ENCODE measurements around the gene LYST. TPM values are rescaled to one million over a fixed set of nuclear protein-coding genes. Genes with fewer than 3 reads are reported as not detected.

Gene LYST
- total and polyA plus RNA-seq, 2 experiments from 2014 or later: 3.0 to 6.1 TPM

DNA sequence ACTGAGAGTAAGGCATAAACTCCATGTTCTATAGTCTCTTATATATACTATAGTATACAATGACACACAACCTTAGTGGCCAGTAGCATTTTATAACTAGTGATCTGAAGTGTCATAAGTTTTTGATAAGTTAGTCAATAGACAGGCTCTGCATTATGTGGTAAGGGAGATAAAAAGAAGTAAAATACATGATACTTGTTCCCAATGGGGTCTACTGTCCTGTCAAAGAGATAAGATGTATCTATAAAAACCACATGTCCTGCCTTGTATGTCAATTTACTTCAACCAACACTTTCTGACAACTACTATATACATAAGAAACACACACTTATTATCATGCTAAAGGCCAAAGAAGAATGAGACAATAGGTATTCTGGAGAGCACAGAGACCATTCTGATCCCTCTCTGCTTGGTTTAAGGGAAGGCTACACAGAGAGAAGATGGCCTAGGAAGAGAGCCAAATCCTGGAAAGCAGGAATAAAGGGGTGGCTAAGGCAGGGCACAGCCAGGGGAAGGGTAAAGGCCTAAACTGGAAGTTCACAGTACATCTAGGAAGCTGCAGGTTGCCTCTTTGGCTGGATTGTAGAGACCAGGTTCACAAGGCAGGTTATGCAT lies 91.4 kb downstream of the LYST start:
- DNase-seq (ENCODE audit: low spot score): no peak
- no peaks in the 10 kb centered on the region for H3K9me2 ChIP-seq (replicated peaks; ENCODE audit: insufficient read depth)
- H3K4me2 ChIP-seq: no peak overlapping the region
- no peaks in the 10 kb centered on the region for H3K36me3 ChIP-seq (replicated peaks; ENCODE audit: insufficient read depth, low read depth)
- H3K27me3 ChIP-seq: no peaks in the 10 kb centered on the region
- no peak overlapping the region for H3K4me3 ChIP-seq
- no peak overlapping the region for H2AFZ ChIP-seq
- H3K79me2 ChIP-seq: no peaks in the 10 kb centered on the region
- no peaks in the 10 kb centered on the region for H3K9me3 ChIP-seq (ENCODE audit: low read depth)
- no peaks in the 10 kb centered on the region for H4K20me1 ChIP-seq (ENCODE audit: insufficient read depth, poor library complexity, severe bottlenecking)
- TF ChIP-seq, protein P1, sequence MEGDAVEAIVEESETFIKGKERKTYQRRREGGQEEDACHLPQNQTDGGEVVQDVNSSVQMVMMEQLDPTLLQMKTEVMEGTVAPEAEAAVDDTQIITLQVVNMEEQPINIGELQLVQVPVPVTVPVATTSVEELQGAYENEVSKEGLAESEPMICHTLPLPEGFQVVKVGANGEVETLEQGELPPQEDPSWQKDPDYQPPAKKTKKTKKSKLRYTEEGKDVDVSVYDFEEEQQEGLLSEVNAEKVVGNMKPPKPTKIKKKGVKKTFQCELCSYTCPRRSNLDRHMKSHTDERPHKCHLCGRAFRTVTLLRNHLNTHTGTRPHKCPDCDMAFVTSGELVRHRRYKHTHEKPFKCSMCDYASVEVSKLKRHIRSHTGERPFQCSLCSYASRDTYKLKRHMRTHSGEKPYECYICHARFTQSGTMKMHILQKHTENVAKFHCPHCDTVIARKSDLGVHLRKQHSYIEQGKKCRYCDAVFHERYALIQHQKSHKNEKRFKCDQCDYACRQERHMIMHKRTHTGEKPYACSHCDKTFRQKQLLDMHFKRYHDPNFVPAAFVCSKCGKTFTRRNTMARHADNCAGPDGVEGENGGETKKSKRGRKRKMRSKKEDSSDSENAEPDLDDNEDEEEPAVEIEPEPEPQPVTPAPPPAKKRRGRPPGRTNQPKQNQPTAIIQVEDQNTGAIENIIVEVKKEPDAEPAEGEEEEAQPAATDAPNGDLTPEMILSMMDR (IDR thresholded peaks at IDR 0.05; ENCODE audit: poor library complexity): no peak
- TF ChIP-seq EZH2 (IDR thresholded peaks at IDR 0.05; ENCODE audit: borderline replicate concordance) (no peak), EZH2phosphoT487 (IDR thresholded peaks at IDR 0.05; ENCODE audit: low read depth, severe bottlenecking, unreplicated experiment) (no peak)
- no peaks in the 10 kb centered on the region for H3K4me1 ChIP-seq (ENCODE audit: insufficient read depth)
- H3K27ac ChIP-seq: no peak overlapping the region

DNA sequence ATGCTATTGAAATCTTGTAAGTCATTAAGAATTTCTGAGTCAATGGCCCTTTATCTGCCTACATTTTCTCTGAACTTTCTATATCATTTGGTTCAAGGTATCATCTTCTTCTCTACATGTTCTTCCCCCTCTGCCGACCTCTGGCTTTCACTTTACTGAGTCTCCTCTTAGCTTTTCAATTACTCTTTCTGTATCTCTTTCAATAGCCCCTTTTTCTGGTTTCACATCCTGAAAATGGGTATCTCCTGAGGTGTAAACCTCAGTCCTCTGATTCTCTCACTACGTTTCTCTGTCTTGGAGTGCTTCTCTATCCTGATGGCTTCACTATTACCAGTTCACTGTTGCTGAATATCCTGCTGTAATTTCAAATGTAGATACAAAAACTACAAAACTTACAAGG lies 98.9 kb downstream of the LYST start:
- H2AFZ ChIP-seq: no peak overlapping the region
- TF ChIP-seq EZH2 (IDR thresholded peaks at IDR 0.05; ENCODE audit: borderline replicate concordance) (no peak), EZH2phosphoT487 (IDR thresholded peaks at IDR 0.05; ENCODE audit: low read depth, severe bottlenecking, unreplicated experiment) (no peak)
- TF ChIP-seq, protein P1 (IDR thresholded peaks at IDR 0.05; ENCODE audit: poor library complexity): no peak
- no peak for DNase-seq (ENCODE audit: low spot score)
- H3K9me2 ChIP-seq (replicated peaks; ENCODE audit: insufficient read depth): no peaks in the 10 kb centered on the region
- WGBS (ENCODE audit: low lambda C conversion rate, missing lambda C conversion rate): 89% methylated on average over 2 of the region's 2 CpGs
- H3K27ac ChIP-seq: no peak overlapping the region
- H3K4me2 ChIP-seq: no peak overlapping the region
- H3K79me2 ChIP-seq: no peaks in the 10 kb centered on the region
- no peaks in the 10 kb centered on the region for H4K20me1 ChIP-seq (ENCODE audit: insufficient read depth, poor library complexity, severe bottlenecking)
- no peaks in the 10 kb centered on the region for H3K36me3 ChIP-seq (replicated peaks; ENCODE audit: insufficient read depth, low read depth)
- no peaks in the 10 kb centered on the region for H3K4me1 ChIP-seq (ENCODE audit: insufficient read depth)
- no peak overlapping the region for H3K4me3 ChIP-seq
- no peaks in the 10 kb centered on the region for H3K27me3 ChIP-seq
- no peaks in the 10 kb centered on the region for H3K9me3 ChIP-seq (ENCODE audit: low read depth)

DNA sequence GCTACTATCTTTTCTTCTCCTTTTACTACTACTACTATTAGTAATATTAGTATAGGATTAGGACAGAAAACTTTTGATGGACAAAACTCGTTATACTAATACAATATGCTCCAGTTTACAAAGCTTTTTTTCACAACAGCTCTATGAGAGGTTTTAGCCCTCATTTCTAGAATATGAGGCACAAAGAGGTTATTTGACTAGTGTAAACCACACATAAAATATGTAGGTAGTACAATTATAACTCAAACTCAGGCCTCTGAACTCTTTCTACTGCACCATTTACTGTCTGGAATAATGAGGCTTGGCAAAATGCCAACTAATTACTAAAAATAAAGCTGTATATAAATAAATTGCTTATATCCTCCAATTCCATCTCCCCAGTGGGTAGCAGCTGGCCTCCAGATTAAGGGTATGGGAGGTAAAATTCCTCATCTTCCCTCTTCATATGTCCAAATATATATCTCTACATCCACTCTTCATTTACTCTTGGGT lies 99.9 kb downstream of the LYST start:
- WGBS (ENCODE audit: low lambda C conversion rate, missing lambda C conversion rate): 93% methylated on average over 1 of the region's 1 CpG
- no peaks in the 10 kb centered on the region for H3K79me2 ChIP-seq
- H3K9me3 ChIP-seq (ENCODE audit: low read depth): no peaks in the 10 kb centered on the region
- no peak for DNase-seq (ENCODE audit: low spot score)
- no peak overlapping the region for H2AFZ ChIP-seq
- no peaks in the 10 kb centered on the region for H3K4me1 ChIP-seq (ENCODE audit: insufficient read depth)
- no peaks in the 10 kb centered on the region for H3K9me2 ChIP-seq (replicated peaks; ENCODE audit: insufficient read depth)
- TF ChIP-seq EZH2phosphoT487 (IDR thresholded peaks at IDR 0.05; ENCODE audit: low read depth, severe bottlenecking, unreplicated experiment) (no peak), EZH2 (IDR thresholded peaks at IDR 0.05; ENCODE audit: borderline replicate concordance) (no peak)
- TF ChIP-seq, protein P1 (IDR thresholded peaks at IDR 0.05; ENCODE audit: poor library complexity): no peak
- no peaks in the 10 kb centered on the region for H3K27me3 ChIP-seq
- H3K4me2 ChIP-seq: no peak overlapping the region
- H4K20me1 ChIP-seq (ENCODE audit: insufficient read depth, poor library complexity, severe bottlenecking): no peaks in the 10 kb centered on the region
- H3K4me3 ChIP-seq: no peak overlapping the region
- H3K36me3 ChIP-seq (replicated peaks; ENCODE audit: insufficient read depth, low read depth): no peaks in the 10 kb centered on the region
- H3K27ac ChIP-seq: no peak overlapping the region

All from hepatocyte (in vitro differentiated cells).